ENCODE measurements around the gene ARHGEF19. TPM values are rescaled to one million over a fixed set of nuclear protein-coding genes. Genes with fewer than 3 reads are reported as not detected.

Gene ARHGEF19
- total RNA-seq, 1 experiment from 2014 or later = 21.1 TPM

GRCh38 chr1:16245476-16246196, 33.2 kb upstream of the ARHGEF19 start:
- WGBS (ENCODE audit: extremely low coverage, insufficient read length, low lambda C conversion rate) = no CpG with 5 or more reads among the region's 9 CpGs
- H3K79me1 ChIP-seq (ENCODE audit: insufficient read depth, low read depth, low read length, poor library complexity, severe bottlenecking) = no peaks in the 10 kb centered on the region
- no peak overlapping the region for H3K27ac ChIP-seq (ENCODE audit: insufficient read length, low read depth, low read length)
- H3K9me3 ChIP-seq (ENCODE audit: control insufficient read depth, low read depth, low read length) = no peaks in the 10 kb centered on the region
- no peak overlapping the region for H4K91ac ChIP-seq (ENCODE audit: insufficient read length, low read depth, low read length)
- H3K56ac ChIP-seq (ENCODE audit: insufficient read length, low read depth, low read length) = no peak overlapping the region
- H3K36me3 Mint-ChIP-seq (ENCODE audit: insufficient read depth in 1 of 3, low read depth in 3 of 3) = peaks cover 0 to 10% (median under 1%) of the 10 kb centered on the region in 3 experiments; a peak in 2 of 7 replicates
- H3K4me2 ChIP-seq (ENCODE audit: insufficient read depth, insufficient read length, low read length) = no peak overlapping the region
- H2BK120ac ChIP-seq (ENCODE audit: low read depth, low read length, poor library complexity, severe bottlenecking) = no peak overlapping the region
- H3K4ac ChIP-seq (ENCODE audit: low read depth, low read length) = no peak overlapping the region
- no peak overlapping the region for H3K9ac ChIP-seq (ENCODE audit: extremely low read depth, insufficient read length, low read length)
- no peak overlapping the region for H4K5ac ChIP-seq (ENCODE audit: insufficient read length, low read depth, low read length)
- H4K8ac ChIP-seq (replicated peaks; ENCODE audit: insufficient read length, low read depth, low read length) = no peak overlapping the region
- no peaks in the 10 kb centered on the region for H4K20me1 ChIP-seq (ENCODE audit: control insufficient read depth, insufficient read depth, insufficient read length)
- no peak overlapping the region for H2AK5ac ChIP-seq (ENCODE audit: insufficient read length, low read length)
- H3K4me3 Mint-ChIP-seq = no peak overlapping the region
- no peaks in the 10 kb centered on the region for H3K27me3 Mint-ChIP-seq (ENCODE audit: low read depth)
- no peak overlapping the region for H3K14ac ChIP-seq (ENCODE audit: insufficient read depth, low read length)
- no peaks in the 10 kb centered on the region for H3K27me3 ChIP-seq (ENCODE audit: insufficient read depth, low read length)
- no peaks in the 10 kb centered on the region for H3K23me2 ChIP-seq (ENCODE audit: insufficient read length, low read depth, low read length, poor library complexity, severe bottlenecking)
- no peaks in the 10 kb centered on the region for H3K79me2 ChIP-seq (ENCODE audit: insufficient read depth, low read length)
- H3K27ac Mint-ChIP-seq = 0 out of 7 replicates have a peak overlapping the region, but pooled peaks of 1 of the 3 experiments have one; percentile 86
- TF ChIP-seq CTCF (conservative IDR thresholded peaks at IDR 0.05) = no peak
- H3K18ac ChIP-seq (ENCODE audit: insufficient read length, low read depth, low read length) = no peak overlapping the region
- H2BK15ac ChIP-seq (ENCODE audit: low read depth, low read length) = no peak overlapping the region
- no peaks in the 10 kb centered on the region for H3K9me3 Mint-ChIP-seq
- no peak overlapping the region for H2AFZ ChIP-seq (ENCODE audit: low read length)
- DNase-seq = no peak
- no peak overlapping the region for H2BK5ac ChIP-seq (ENCODE audit: insufficient read length, low read length)
- H3K23ac ChIP-seq (ENCODE audit: insufficient read length, low read depth, low read length) = no peak overlapping the region
- H3K4me1 ChIP-seq (ENCODE audit: insufficient read depth, low read length) = no peaks in the 10 kb centered on the region
- H2BK20ac ChIP-seq (ENCODE audit: low read depth, low read length, poor library complexity, severe bottlenecking) = no peak overlapping the region
- no peak overlapping the region for H3T11ph ChIP-seq (ENCODE audit: low read length)
- H3K4me1 Mint-ChIP-seq = peaks cover 4 to 8% of the 10 kb centered on the region in 2 experiments
- H2BK12ac ChIP-seq (ENCODE audit: insufficient read length, low read depth, low read length) = no peak overlapping the region
